K562 (cell line): ENCODE data around the gene MEF2B. TPM values are rescaled to one million over a fixed set of nuclear protein-coding genes. Genes with fewer than 3 reads are reported as not detected.

ENCODE experiments used
- ATAC-seq: fragments of 200-7000 bp; cut with Tn5 transposase; 3 replicates; pipeline ENCODE4 v1.9.1; 2020; ENCODE audit warnings: moderate library complexity
- BruUV-seq: library from RNA; stranded (reverse); fragments of 400-500 nt; replicated peaks from 2 replicates; lab custom pipeline; 2021; lab: Mats Ljungman, UMichigan
- CTCF ChIA-PET: fragments of 300-600 bp; formaldehyde crosslinking; extraction: SDS; loops from one replicate; lab custom pipeline; 2021; ENCODE audit warnings: low intra/inter-chr PET ratio; lab: Yijun Ruan, JAX
- POLR2A ChIA-PET: fragments of 300-600, 350-650 bp; sonication (Branson Sonifier 250); formaldehyde crosslinking; extraction: SDS; loops from one replicate; lab custom pipeline; 2021; ENCODE audit warnings: antibody characterized with exemption, inconsistent platforms; lab: Yijun Ruan, JAX
- DNase-seq, 4 experiments: peaks; one replicate each; pipeline versions ENCODE4 v3.0.0 to v3.0.0-alpha.2; 2011 to 2018; ENCODE audit warnings: low spot score in 3 of 4, mixed read lengths in 3 of 4; ENCODE audit errors: extremely low read depth in 1 of 4
- FAIRE-seq: peaks from 2 replicates; lab custom pipeline; 2011; peaks lifted over from hg19 to GRCh38; lab: Jason Lieb, UNC
- H2AFZ ChIP-seq: 2 replicates; pipeline ENCODE4 v1.6.0; 2011; ENCODE audit warnings: low read depth, low read length, control low read depth, inconsistent platforms
- H3K27ac ChIP-seq: fragments of 200-600 bp; 3 replicates; pipeline ENCODE4 v1.8.0; 2011; ENCODE audit warnings: low read depth, mild to moderate bottlenecking, control low read depth, inconsistent platforms, low read length, moderate library complexity, mixed read lengths; ENCODE audit errors: extremely low read depth
- H3K27me3 ChIP-seq, 2 experiments: fragments of 300-600 bp in 1 of 2; 2 replicates in 1 of 2; 3 replicates in 1 of 2; pipeline versions ENCODE4 v1.6.0 to v1.8.0; 2011; ENCODE audit warnings: inconsistent platforms in 2 of 2, low read length in 2 of 2, mild to moderate bottlenecking in 1 of 2, mixed read lengths in 1 of 2, moderate library complexity in 1 of 2; ENCODE audit not compliant: control insufficient read depth in 2 of 2, insufficient read depth in 2 of 2
- H3K36me3 ChIP-seq: fragments of 300-600 bp; 3 replicates; pipeline ENCODE4 v1.8.0; 2011; ENCODE audit warnings: mild to moderate bottlenecking, low read length, inconsistent platforms; ENCODE audit not compliant: control insufficient read depth, insufficient read depth
- H3K4me1 ChIP-seq, 2 experiments: fragments of 200-600 bp in 1 of 2; replicated peaks in 1 of 2; 2 replicates in 1 of 2; 3 replicates in 1 of 2; pipeline versions ENCODE4 v1.5.1 to v1.8.0; 2011; ENCODE audit warnings: inconsistent platforms in 2 of 2, low read length in 2 of 2, mild to moderate bottlenecking in 1 of 2, mixed read lengths in 1 of 2, moderate library complexity in 1 of 2; ENCODE audit not compliant: control insufficient read depth in 2 of 2, insufficient read depth in 2 of 2
- H3K4me2 ChIP-seq: 2 replicates; pipeline ENCODE4 v1.6.1; 2011; ENCODE audit warnings: low read length, control low read depth, inconsistent platforms, mixed read lengths; ENCODE audit not compliant: insufficient read depth
- H3K4me3 ChIP-seq: fragments of 200-600 bp; sonication (generic), shearing (Covaris generic); 2 replicates; pipeline ENCODE4 v1.5.1; 2016; ENCODE audit warnings: control low read depth, inconsistent platforms
- H3K79me2 ChIP-seq: fragments of 200-600 bp; 3 replicates; pipeline ENCODE4 v1.8.0; 2011; ENCODE audit warnings: low read length, inconsistent platforms; ENCODE audit not compliant: control insufficient read depth, insufficient read depth
- H3K9ac ChIP-seq, 2 experiments: 2 replicates each; pipeline versions ENCODE4 v1.6.0 to v1.6.1; 2011; ENCODE audit warnings: low read depth in 2 of 2, low read length in 2 of 2, control low read depth in 1 of 2, inconsistent platforms in 1 of 2, mild to moderate bottlenecking in 1 of 2, mixed read lengths in 1 of 2; ENCODE audit not compliant: insufficient read depth in 1 of 2
- H3K9me1 ChIP-seq: one replicate; pipeline ENCODE4 v1.6.0; 2011; ENCODE audit warnings: inconsistent platforms, mild to moderate bottlenecking, low read length, moderate library complexity; ENCODE audit not compliant: control insufficient read depth, insufficient read depth
- H3K9me3 ChIP-seq: replicated peaks from 2 replicates; pipeline ENCODE4 v1.5.1; 2011; ENCODE audit warnings: low read depth, low read length, inconsistent platforms; ENCODE audit not compliant: control insufficient read depth, insufficient read depth
- H4K20me1 ChIP-seq: replicated peaks from 2 replicates; pipeline ENCODE4 v1.6.1; 2011; ENCODE audit warnings: low read length, inconsistent platforms, mixed read lengths; ENCODE audit not compliant: control insufficient read depth, insufficient read depth
- ARNT ChIP-seq, 2 experiments: fragments of 450-650 bp; IDR thresholded peaks; 2 replicates each; pipeline ENCODE4 v1.6.1; 2016; ENCODE audit warnings: mild to moderate bottlenecking in 1 of 2
- ATF2 ChIP-seq: sonication (generic); formaldehyde crosslinking; IDR thresholded peaks from 2 replicates; pipeline ENCODE4 v1.8.1; 2022; ENCODE audit warnings: missing genetic modification reagents
- BDP1 ChIP-seq: IDR thresholded peaks from 3 replicates; pipeline ENCODE4 v1.6.1; 2011; ENCODE audit not compliant: insufficient read length, insufficient read depth
- CREM ChIP-seq: IDR thresholded peaks from 2 replicates; pipeline ENCODE4 v1.6.1; 2014; ENCODE audit warnings: antibody characterized with exemption, low read depth
- DDX20 ChIP-seq: fragments of 450-650 bp; IDR thresholded peaks from 2 replicates; pipeline ENCODE4 v1.6.1; 2016; ENCODE audit warnings: missing genetic modification characterization, low read depth, mild to moderate bottlenecking, missing compliant biosample characterization, moderate library complexity
- ETS1 ChIP-seq: conservative IDR thresholded peaks from 2 replicates; pipeline ENCODE4 v1.6.1; 2011; ENCODE audit warnings: low read depth, mild to moderate bottlenecking, low read length; ENCODE audit not compliant: control insufficient read depth
- GTF2A2 ChIP-seq: IDR thresholded peaks from 2 replicates; pipeline ENCODE4 v1.6.1; 2016; ENCODE audit warnings: mild to moderate bottlenecking, missing genetic modification characterization, missing compliant biosample characterization
- HLTF ChIP-seq: fragments of 450-650 bp; IDR thresholded peaks from 2 replicates; pipeline ENCODE4 v1.6.1; 2016
- MBD1 ChIP-seq: fragments of 250-450 bp; sonication (Bioruptor Pico); IDR thresholded peaks from 2 replicates; pipeline ENCODE4 v1.8.0; 2022; ENCODE audit warnings: inconsistent platforms
- MTF1 ChIP-seq: fragments of 250-450 bp; sonication (Bioruptor Pico); IDR thresholded peaks from 2 replicates; pipeline ENCODE4 v1.9.0; 2021; ENCODE audit warnings: moderate library complexity, mild to moderate bottlenecking, inconsistent platforms, borderline replicate concordance
- NFYB ChIP-seq: IDR thresholded peaks from 2 replicates; pipeline ENCODE4 v1.6.1; 2011; ENCODE audit warnings: mild to moderate bottlenecking, moderate library complexity; ENCODE audit not compliant: insufficient read length; ENCODE audit errors: extremely low read depth
- PCBP2 ChIP-seq: fragments of 200-400 bp; formaldehyde crosslinking; IDR thresholded peaks from 2 replicates; pipeline ENCODE4 v1.6.1; 2018; ENCODE audit warnings: low read length, low read depth, mild to moderate bottlenecking, moderate library complexity; ENCODE audit not compliant: poor library complexity, severe bottlenecking
- PHB2 ChIP-seq: fragments of 450-650 bp; IDR thresholded peaks from 2 replicates; pipeline ENCODE4 v1.6.1; 2017; ENCODE audit warnings: low read depth
- POLR2G ChIP-seq: fragments of 200-400 bp; formaldehyde crosslinking; IDR thresholded peaks from 2 replicates; pipeline ENCODE4 v1.6.1; 2017; ENCODE audit warnings: low read depth, mild to moderate bottlenecking, antibody characterized with exemption, low read length, moderate library complexity
- SP2 ChIP-seq: IDR thresholded peaks from 2 replicates; pipeline ENCODE4 v1.6.1; 2011; ENCODE audit warnings: mild to moderate bottlenecking, low read depth, low read length, moderate library complexity; ENCODE audit not compliant: poor library complexity, severe bottlenecking; ENCODE audit errors: extremely low read depth
- TAF1 ChIP-seq: IDR thresholded peaks from 2 replicates; pipeline ENCODE4 v1.6.1; 2011; ENCODE audit warnings: mild to moderate bottlenecking, low read length, moderate library complexity; ENCODE audit not compliant: insufficient read depth, control insufficient read depth, severe bottlenecking; ENCODE audit errors: extremely low read depth
- ZNF253 ChIP-seq: fragments of 250-450 bp; sonication (Bioruptor Pico); conservative IDR thresholded peaks from 2 replicates; pipeline ENCODE4 v1.6.1; 2021; ENCODE audit warnings: mild to moderate bottlenecking
- ZNF431 ChIP-seq: sonication (generic); formaldehyde crosslinking; IDR thresholded peaks from 2 replicates; pipeline ENCODE4 v1.8.0; 2022; ENCODE audit warnings: mild to moderate bottlenecking, missing genetic modification reagents
- WGBS: fragments of 100-300 bp; shearing (Covaris generic); methylation state at CpG from one replicate; pipeline ENCODE4 v1.1.6; 2016; ENCODE audit warnings: low coverage, mixed read lengths; ENCODE audit not compliant: insufficient coverage; ENCODE audit errors: missing lambda C conversion rate; 5-methylcytosine and 5-hydroxymethylcytosine counted together
- in situ Hi-C: fragments of 300-500 bp; cut with MboI; formaldehyde crosslinking; loops from 4 replicates; pipeline ENCODE4 v1.15.0; 2018; ENCODE audit warnings: inconsistent platforms, mixed read lengths
- intact Hi-C: fragments of 100-400 bp; cut with micrococcal nuclease; formaldehyde crosslinking; loops from 2 replicates; pipeline ENCODE4 v1.14.2; 2022
- polyA plus RNA-seq, 8 experiments: library from polyadenylated mRNA; depleted of rRNA in 4 of 8; stranded (reverse) in 5 of 8; unstranded in 3 of 8; fragments of >200 nt; fragmentation: Nextera tagmentation in 2 of 8; fragmentation: Illumina TruSeq in 1 of 8; extraction: Ambion mirVana in 2 of 8; extraction: Trizol in 1 of 8; gene quantifications; 2 replicates each; pipeline versions ENCODE4 v1.2.1 to v1.2.3, GENCODE V29; 2011 to 2014; ENCODE audit warnings: inconsistent platforms in 1 of 8, missing spikeins in 1 of 8
- total RNA-seq, 7 experiments: library from RNA; depleted of rRNA in 6 of 7; stranded (reverse); fragments of >200 nt in 6 of 7; fragmentation: Illumina TruSeq in 2 of 7; extraction: Trizol in 2 of 7; gene quantifications; 2 replicates each; pipeline versions ENCODE4 v1.2.1 to v1.2.3, GENCODE V29; 2011 to 2021; ENCODE audit warnings: low replicate concordance in 1 of 7

MEF2B gene
- total and polyA plus RNA-seq, 9 of the 15 experiments (the other 6 are each of a cell fraction or from before 2014, with no cell fraction given), result 0.14 to 1.9 (median 0.71) TPM; not detected in 3

DNA sequence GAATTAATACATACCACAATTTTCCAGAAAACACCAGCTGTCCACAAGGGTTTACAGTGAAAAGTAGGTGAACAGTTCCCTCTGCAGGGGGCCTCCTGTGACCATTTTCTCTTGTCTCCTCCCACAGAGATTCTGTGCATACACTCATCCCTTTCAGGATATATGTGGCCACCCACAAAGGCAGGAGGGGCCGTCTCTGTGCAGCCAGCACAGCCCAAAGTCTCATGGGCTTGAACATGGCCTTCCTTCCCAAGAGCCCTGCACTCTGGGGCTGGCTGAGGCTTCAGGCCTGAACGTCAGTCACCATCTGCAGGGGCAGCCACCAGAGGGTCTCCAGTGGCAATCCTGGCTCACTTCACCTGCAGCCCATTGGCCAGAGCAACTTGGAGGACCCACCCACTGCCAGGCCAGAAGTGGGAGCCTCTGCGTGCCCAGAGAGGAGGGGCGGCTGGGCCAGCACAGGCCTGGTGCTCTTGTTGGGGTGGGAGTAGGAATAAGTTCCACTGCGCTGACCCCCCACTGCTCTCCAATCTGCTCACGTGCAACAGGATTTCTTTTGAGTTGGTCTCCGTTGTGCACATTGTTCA is 56.9 kb downstream of the MEF2B start:
- Histone ChIP-seq H3K27me3 (no peaks in the 10 kb centered on the region), H3K27ac (no peak overlapping the region), H3K4me3 (no peak overlapping the region), H3K4me2 (no peak overlapping the region), H3K9me3 (no peaks in the 10 kb centered on the region), H3K4me1 (peaks cover 12 to 31% of the 10 kb centered on the region in 2 experiments; a peak in 4 of 5 replicates), H2AFZ (0 out of 2 replicates have a peak overlapping the region, but pooled peaks have one; percentile 4), H3K9ac (peak overlapping the region in 1 of 2 experiments; percentile 70; a peak in 2 of 4 replicates), H3K79me2 (no peaks in the 10 kb centered on the region), H4K20me1 (0 out of 2 replicates have a peak, but pooled peaks cover 2% of the 10 kb centered on the region), H3K36me3 (peaks cover 10% of the 10 kb centered on the region; the same call in 1 of the 3 replicates), H3K9me1 (peaks cover 4% of the 10 kb centered on the region)
- CTCF ChIA-PET, result interaction anchor here (0.9 to 1.2 kb wide), 2 partner anchors 59 to 62 kb away, joined by 6 to 9 read pairs; no protein-coding TSS in a partner anchor
- in situ Hi-C loops, result no loop called here
- no TSS peak for BruUV-seq
- intact Hi-C loops, result loop anchor here (1.0 to 2.0 kb wide), 3 partner anchors 26 to 60 kb away; no protein-coding TSS in a partner anchor
- peak; percentile 50 to 72 (median 60) for DNase-seq
- POLR2A ChIA-PET, result interaction anchor here (0.6 kb wide), 2 partner anchors 16 to 75 kb away, joined by 3 read pairs; no protein-coding TSS in a partner anchor
- FAIRE-seq, result peak; percentile 88
- ATAC-seq, result peak; percentile 87
- 49% methylated on average over 6 of the region's 7 CpGs for WGBS
- no peak for TF ChIP-seq TAF1
- TF ChIP-seq ATF2 (CRISPR knock-in tag), result no peak
- no peak for TF ChIP-seq BDP1
- no peak for TF ChIP-seq ZNF431
- no peak for TF ChIP-seq MTF1 (CRISPR knock-in tag)
- TF ChIP-seq MBD1 (CRISPR knock-in tag), result no peak
- no peak for TF ChIP-seq HLTF
- TF ChIP-seq GTF2A2 (tag), result no peak
- no peak for TF ChIP-seq SP2
- TF ChIP-seq DDX20 (tag), result no peak
- TF ChIP-seq NFYB, result peak; percentile 12
- TF ChIP-seq PCBP2, result no peak
- TF ChIP-seq ETS1, result 0 out of 2 replicates have a peak, but pooled peaks have one; percentile 29
- TF ChIP-seq POLR2G, result peak; percentile 73
- no peak for TF ChIP-seq CREM
- no peak for TF ChIP-seq PHB2
- no peak for TF ChIP-seq ZNF253 (CRISPR knock-in tag)
- no peak for TF ChIP-seq ARNT (IDR thresholded peaks at IDR 0.05)
